Right kidney (tissue), 1 donor: Measurements from ENCODE around the gene ENDOV.

Experiments used
- DNase-seq: peaks from one replicate; pipeline ENCODE4 v3.0.0-alpha.2; 2016

Gene ENDOV

GRCh38 chr17:80431246-80432195, 16.6 kb downstream of the ENDOV start:
- no peak for DNase-seq

- DNase-seq: no peak
Observed at GRCh38 chr17:80432350-80432955, 17.5 kb downstream of the ENDOV start.

GRCh38 chr17:80432961-80433550, 18.1 kb downstream of the ENDOV start:
- no peak for DNase-seq

GRCh38 chr17:80433916-80434666, 19.1 kb downstream of the ENDOV start:
- no peak for DNase-seq

GRCh38 chr17:80437532-80437931, 22.6 kb downstream of the ENDOV start:
- no peak for DNase-seq

- no peak for DNase-seq
Observed at GRCh38 chr17:80438806-80439205, 23.8 kb downstream of the ENDOV start.

GRCh38 chr17:80439499-80439898, 24.5 kb downstream of the ENDOV start:
- DNase-seq: no peak

GRCh38 chr17:80441133-80441578, 26.2 kb downstream of the ENDOV start:
- peak; percentile 50 for DNase-seq

- DNase-seq: no peak
Observed at GRCh38 chr17:80441598-80442322, 26.8 kb downstream of the ENDOV start.

GRCh38 chr17:80442323-80442659, 27.3 kb downstream of the ENDOV start:
- no peak for DNase-seq

- DNase-seq: no peak
Observed at GRCh38 chr17:80442764-80443163, 27.8 kb downstream of the ENDOV start.

- no peak for DNase-seq
Observed at GRCh38 chr17:80443498-80443897, 28.5 kb downstream of the ENDOV start.

GRCh38 chr17:80443916-80444643, 29.1 kb downstream of the ENDOV start:
- no peak for DNase-seq

GRCh38 chr17:80444644-80444979, 29.6 kb downstream of the ENDOV start:
- no peak for DNase-seq

- DNase-seq: no peak
Observed at GRCh38 chr17:80445007-80445725, 30.2 kb downstream of the ENDOV start.

- no peak for DNase-seq
Observed at GRCh38 chr17:80445726-80446110, 30.8 kb downstream of the ENDOV start.

GRCh38 chr17:80446645-80447405, 31.9 kb downstream of the ENDOV start:
- DNase-seq: no peak

GRCh38 chr17:80447790-80448189, 32.8 kb downstream of the ENDOV start:
- no peak for DNase-seq

GRCh38 chr17:80449194-80449929, 34.4 kb downstream of the ENDOV start:
- no peak for DNase-seq
